HT-29 (cell line): Measurements from ENCODE around the gene TMEM82. TPM values are rescaled to one million over a fixed set of nuclear protein-coding genes. Genes with fewer than 3 reads are reported as not detected.

Experiments
- DNase-seq: peaks from one replicate; pipeline ENCODE4 v3.0.0-alpha.2; 2015; ENCODE audit warnings: low spot score
- total RNA-seq: library from RNA; depleted of rRNA; stranded (reverse); fragments of >200 nt; shearing (Covaris generic); gene quantifications from 2 replicates; pipeline ENCODE4 v1.2.3, GENCODE V29; 2014

Gene TMEM82
- total RNA-seq, 1 experiment from 2014 or later = not detected

- peak; percentile 67 for DNase-seq
Observed at GRCh38 chr1:15736038-15736891, 6.0 kb upstream of the TMEM82 start, which contains the start of gene SLC25A34. SLC25A34 (plus strand) TSS chr1:15736258; CDS start chr1:15736486, 228 bp downstream.

DNA sequence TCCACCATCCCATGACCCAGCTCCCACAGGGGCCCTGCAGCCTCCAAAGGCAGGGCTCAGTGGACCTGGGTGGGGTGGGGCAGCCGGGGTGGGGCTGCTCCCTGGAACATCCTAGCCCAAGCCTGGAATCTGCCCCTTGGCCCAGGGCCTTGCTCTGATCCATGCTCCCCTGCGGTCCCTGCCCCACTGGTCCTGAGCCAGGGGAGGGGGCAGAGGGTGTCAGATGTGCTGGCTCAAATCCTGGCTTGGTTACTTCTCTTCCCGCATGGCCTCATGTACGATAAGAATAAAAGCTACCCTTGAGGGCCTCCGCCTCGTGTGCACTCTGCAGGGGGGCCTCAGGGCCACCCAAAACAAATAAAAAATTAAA is 5.4 kb upstream of the TMEM82 start:
- no peak for DNase-seq

DNA sequence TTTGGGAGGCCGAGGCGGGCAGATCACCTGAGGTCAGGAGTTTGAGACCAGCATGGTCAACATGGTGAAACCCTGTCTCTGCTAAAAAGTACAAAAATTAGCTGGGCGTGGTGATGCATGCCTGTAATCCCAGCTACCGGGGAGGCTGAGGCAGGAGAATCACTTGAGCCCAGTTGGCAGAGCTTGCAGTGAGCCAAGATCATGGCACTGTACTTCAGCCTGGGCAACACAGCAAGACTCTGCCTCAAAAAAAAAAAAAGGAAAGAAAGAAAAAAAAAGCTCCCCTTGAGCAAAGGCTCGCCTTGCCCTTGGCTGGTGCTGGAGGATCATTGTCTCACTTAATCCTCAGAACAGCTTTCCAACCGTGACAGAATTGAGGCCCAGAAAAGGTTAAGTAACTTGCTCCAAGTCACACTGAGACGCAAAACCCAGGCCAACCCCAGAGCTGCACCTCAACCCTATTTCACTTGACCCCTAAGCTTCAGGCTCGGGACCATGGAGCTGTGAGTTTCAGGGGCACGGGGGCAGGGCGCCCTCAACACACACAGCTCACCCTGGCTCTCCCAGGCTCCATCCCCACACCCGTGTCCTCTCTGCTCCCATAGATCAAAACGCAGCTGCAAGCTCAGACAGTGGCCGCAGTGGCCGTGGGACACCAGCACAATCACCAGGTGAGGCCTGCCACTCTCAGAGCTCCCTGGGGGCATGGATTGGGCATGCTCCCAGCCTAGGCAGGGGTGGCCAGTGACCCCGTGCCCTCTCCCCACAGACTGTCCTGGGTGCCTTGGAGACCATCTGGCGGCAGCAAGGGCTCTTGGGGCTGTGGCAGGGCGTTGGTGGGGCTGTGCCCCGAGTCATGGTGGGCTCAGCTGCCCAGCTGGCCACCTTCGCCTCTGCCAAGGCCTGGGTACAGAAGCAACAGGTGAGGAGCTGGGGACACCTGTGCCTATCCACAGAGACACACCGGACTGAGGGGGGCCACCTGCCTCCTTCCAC is 4.7 kb upstream of the TMEM82 start:
- DNase-seq = no peak

- DNase-seq = no peak
Observed at GRCh38 chr1:15738416-15739113, 3.7 kb upstream of the TMEM82 start.

DNA sequence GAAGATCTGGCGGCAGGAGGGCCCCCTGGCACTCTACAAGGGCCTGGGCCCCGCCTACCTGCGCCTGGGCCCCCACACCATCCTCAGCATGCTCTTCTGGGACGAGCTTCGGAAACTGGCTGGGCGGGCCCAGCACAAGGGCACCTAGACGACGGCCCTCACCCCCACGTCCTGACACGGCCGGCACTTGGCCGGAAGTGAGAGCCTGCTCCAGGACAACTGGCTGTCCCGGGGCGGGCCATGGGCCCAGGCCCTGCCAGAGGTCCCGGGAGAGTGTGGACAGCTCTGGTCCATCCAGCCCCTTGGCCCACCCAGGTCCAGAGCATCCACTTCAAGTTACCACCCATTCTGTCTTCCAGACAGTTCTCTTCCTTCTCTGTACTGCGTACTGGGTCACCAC is 3.0 kb upstream of the TMEM82 start:
- no peak for DNase-seq

DNA sequence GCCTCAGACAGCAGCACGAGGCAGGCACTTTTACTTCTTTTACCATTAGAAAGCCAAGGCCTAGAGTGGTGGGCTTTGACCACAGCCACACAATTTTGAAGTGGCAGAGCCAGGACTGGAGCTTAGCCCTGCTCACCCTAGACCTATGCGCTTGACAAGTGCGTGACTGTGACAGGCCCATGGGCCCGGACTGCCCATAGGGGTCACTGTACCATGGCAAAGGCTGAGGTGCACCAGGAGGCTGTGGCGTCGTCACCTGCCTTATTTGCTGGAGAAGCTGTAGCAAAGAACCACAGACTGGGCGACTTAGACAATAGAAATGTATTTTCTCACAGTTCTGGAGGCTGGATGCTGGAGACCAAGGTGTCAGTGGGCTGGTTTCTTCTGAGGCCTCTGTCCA is 2.6 kb upstream of the TMEM82 start:
- no peak for DNase-seq

DNA sequence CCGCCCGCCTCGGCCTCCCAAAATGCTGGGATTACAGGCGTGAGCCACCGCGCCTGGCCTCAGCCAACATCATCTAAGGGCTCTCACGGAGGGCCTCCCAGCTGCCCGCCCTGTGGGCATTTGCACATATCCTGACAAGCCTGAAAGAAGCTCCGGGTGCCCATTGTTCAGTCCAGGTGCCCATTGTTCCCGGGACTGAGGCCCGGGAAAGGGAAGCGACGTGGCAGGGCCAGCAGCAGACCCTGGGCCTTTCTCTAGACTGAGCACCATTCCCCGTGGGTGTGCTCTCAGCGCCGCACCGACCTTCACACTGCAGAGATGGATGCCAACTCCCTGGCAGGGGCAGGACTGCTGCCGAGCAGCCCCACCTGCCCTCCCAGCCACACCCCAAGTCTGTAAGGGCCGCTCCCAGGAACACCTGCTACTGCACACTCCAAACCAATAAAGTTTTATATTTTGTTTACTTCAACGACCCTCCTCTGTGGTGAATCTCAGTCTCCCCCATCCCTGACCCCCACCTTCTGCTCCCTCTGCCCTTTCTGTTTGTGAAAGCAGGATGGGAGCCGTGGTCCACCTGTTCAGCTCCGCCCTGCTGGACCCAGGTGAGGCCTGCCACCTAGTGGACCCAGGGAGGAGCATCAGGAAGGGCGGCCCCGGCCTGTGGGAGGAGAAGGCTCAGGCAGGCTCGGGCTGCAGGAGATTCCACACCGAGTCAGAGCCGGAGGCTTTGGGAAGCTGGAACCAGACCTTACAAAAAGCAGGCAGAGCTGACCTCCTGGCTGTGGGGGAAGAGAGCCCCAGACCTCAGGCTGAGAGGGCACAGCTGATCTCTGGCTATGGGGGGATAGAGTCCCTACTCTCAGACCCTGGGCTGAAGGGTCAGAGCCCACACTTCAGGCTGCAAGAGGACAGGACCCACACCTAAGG is 1.1 kb upstream of the TMEM82 start:
- DNase-seq = peak; percentile 90

DNA sequence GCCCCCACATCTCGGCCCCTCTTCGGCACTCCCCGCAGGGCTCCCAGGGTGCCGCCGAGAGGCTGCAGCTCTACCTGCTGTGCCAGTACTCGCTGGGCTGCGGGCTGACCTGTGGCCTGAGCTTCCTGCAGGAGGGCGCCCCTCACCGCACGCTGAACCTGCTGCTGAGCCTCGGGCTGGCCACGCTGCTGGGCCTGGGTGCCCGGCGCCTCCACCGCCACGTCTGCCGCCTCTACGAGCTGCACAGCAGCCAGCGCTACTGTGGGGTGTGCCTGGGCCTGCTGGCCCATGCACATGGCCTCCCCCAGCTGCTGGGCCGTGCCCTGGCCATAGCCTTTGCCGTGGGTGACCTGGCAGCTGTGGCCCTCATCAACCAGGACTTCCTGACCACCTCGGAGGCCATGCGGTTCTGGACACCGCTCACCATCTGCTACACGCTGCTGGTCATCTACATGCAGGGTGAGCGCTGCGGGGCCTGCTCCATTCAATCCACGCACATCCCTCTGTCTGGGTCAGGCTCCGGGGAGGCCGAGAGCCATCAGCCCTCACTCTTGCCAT is 1.9 kb downstream of the TMEM82 start:
- DNase-seq = no peak

GRCh38 chr1:15747378-15747777 is 5.1 kb downstream of the TMEM82 start:
- no peak for DNase-seq

DNA sequence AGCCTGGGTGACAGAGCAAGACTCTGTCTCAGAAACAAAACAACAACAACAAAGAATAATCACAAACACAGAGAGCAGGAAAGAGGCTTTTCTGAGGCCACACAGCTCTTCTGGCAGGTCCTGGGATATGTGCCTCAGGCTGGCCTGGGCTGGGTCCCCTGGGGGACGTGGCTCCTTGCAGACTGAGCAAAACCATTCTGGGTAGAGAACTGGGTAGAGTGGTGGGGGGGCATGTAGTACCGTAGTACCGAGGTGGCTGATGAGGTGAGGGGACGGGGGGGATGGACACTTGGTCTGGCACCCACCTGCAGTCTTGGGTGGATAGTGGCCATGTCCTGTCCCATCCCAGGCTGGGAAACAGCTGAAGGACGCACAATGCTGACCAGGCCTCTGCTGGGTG is 6.0 kb downstream of the TMEM82 start:
- DNase-seq = no peak

- DNase-seq = no peak
Observed at GRCh38 chr1:15748690-15749398, 6.5 kb downstream of the TMEM82 start.

DNA sequence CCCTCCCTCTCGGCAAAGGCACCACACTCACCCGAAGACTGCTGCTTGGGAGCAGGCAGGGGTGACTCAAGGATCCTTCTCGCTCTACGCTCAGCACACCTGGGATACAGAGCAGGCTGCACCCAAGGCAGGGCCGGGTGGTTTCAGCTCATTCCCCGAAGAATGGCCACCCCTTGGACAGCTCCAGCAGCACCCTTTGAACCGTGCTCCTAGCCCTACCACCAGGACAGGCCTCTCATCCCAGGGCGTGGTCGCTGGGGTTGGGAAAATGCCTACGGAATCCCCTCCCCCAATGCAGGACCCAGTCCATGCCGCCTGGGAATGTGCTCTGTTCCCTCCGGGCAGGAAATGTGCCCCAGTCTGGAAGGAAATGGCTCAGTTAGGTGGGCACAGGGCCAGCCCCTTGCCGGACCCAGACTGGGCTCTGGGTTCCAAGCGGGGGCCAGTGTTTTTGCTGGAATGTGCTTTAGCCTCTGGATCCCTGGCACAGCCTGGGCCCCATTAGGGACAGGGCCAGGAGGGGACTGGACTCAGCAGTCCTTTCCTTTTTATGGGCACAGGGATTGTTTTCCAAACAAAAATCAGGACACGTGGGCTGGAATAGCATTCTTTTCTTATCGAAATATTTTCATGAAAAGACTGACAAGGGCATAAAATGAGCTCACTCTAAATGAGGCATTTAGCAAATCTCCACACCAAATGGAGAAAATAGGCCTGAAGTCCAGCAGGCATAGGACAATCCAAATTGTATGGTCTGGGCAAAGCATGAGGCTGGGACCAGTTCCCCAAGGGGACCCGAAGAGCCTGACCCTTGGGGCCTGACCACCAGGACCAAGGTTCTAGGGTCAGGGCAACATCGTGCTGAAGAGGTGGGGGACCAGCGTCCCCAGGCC is 7.3 kb downstream of the TMEM82 start:
- no peak for DNase-seq

DNA sequence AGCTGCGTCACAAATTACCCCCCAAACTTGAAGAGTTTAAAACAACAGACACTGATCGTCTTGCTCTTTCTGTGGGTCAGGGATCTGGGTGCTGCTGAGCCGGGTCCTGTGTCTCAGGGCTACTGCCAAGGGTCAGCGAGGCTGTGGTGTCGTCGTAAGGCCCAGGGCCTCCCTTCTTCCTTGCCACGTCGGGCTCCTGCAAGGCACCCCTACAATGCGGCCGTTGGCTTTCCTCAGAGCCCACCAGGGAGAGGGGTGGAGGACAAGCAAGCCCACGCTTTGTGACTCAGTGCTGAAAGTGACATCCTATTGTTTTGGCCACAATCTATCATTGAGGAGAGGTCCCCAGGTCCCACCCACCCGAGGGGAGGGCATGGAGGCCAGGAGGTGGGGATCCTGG is 8.6 kb downstream of the TMEM82 start:
- DNase-seq = no peak

- DNase-seq = no peak
Observed at GRCh38 chr1:15751717-15752116, 9.4 kb downstream of the TMEM82 start.

GRCh38 chr1:15753776-15754175 is 11.5 kb downstream of the TMEM82 start:
- DNase-seq = no peak

DNA sequence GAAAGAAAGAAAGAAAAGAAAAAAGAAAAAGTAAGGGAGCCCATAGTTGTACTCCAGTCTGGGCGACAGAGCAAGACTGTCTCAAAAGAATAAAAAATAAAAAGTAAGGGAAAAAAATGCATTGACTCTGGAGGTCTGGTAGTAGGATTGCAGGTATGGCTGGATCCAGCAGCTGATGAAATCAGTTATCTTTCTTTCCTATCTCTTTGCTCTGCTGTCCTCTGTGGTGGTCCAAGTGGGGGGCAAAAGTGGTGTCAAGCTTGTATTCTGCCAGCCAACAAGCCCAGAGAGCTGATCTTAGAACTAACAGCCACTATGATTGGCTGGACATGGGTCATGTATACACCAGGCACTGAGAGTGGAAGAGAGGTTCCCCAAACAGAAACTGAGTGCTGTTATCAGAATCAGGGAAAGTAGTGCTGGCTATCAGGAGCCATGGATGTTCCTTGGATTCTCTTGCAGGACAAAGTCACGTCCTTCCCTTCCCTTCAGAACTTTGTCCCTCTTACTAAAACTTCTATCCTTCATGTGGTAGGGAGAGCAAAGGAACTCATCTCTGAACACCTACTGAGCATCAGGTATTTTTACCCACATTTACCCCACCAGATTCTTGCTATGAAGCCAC is 12.8 kb downstream of the TMEM82 start:
- no peak for DNase-seq

DNA sequence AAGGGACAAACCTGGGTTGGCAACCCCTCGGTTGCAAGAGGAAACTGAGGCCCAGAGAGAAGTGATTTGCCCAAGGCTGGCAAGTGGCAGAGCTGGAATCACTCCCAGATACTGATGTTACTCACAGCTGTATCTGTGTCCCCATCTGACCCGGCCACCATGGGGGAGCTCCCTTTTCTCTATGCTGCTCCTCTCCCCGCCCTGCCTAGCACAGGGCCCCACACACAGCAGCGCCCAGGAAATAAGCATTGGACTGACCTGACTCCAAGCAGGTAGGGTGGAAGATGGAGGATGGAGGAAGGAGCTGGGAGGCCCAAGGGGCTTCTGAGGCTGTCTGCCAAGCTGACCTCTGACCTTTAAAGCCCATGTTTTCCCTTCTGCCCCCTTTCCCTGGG is 13.3 kb downstream of the TMEM82 start:
- DNase-seq = no peak
